ENCODE data around the gene ROPN1L. TPM values are rescaled to one million over a fixed set of nuclear protein-coding genes. Genes with fewer than 3 reads are reported as not detected.

The ROPN1L gene
- polyA plus RNA-seq, 1 experiment = 0.54 TPM

- no peaks in the 10 kb centered on the region for H3K36me3 ChIP-seq (ENCODE audit: control insufficient read depth, insufficient read depth, low read length)
- H3K4me3 ChIP-seq (ENCODE audit: low read depth, low read length) = no peak overlapping the region
- ChIA-PET POLR2A (no interaction called here), CTCF (interaction anchor here (0.7 to 10.0 kb wide), 6 partner anchors 9 to 181 kb away, joined by 3 to 145 read pairs (median 4); no protein-coding TSS in a partner anchor)
- no peaks in the 10 kb centered on the region; the same call in 1 of the 2 replicates for H3K27me3 ChIP-seq (ENCODE audit: control insufficient read depth, insufficient read depth, low read length)
- TF ChIP-seq CTCF (IDR thresholded peaks at IDR 0.05; ENCODE audit: insufficient read depth, low read depth, low read length) = no peak
- DNase-seq (ENCODE audit: low read depth) = no peak
Observed at GRCh38 chr5:10456583-10457420, 15.1 kb downstream of the ROPN1L start.

- no peak for DNase-seq (ENCODE audit: low read depth)
- ChIA-PET CTCF (interaction anchor here (1.0 to 10.0 kb wide), 5 partner anchors 8 to 178 kb away, joined by 3 to 145 read pairs (median 3); no protein-coding TSS in a partner anchor), POLR2A (no interaction called here)
- H3K27me3 ChIP-seq (ENCODE audit: control insufficient read depth, insufficient read depth, low read length) = no peaks in the 10 kb centered on the region; the same call in 1 of the 2 replicates
- no peak for TF ChIP-seq CTCF (IDR thresholded peaks at IDR 0.05; ENCODE audit: insufficient read depth, low read depth, low read length)
- H3K4me3 ChIP-seq (ENCODE audit: low read depth, low read length) = no peak overlapping the region
- no peaks in the 10 kb centered on the region for H3K36me3 ChIP-seq (ENCODE audit: control insufficient read depth, insufficient read depth, low read length)
Observed at GRCh38 chr5:10457682-10458574, 16.2 kb downstream of the ROPN1L start.

GRCh38 chr5:10459080-10460055 is 17.7 kb downstream of the ROPN1L start:
- POLR2A ChIA-PET = no interaction called here
- Histone ChIP-seq H3K27me3 (ENCODE audit: control insufficient read depth, insufficient read depth, low read length) (no peaks in the 10 kb centered on the region; the same call in 1 of the 2 replicates), H3K36me3 (ENCODE audit: control insufficient read depth, insufficient read depth, low read length) (no peaks in the 10 kb centered on the region), H3K4me3 (ENCODE audit: low read depth, low read length) (no peak overlapping the region)
- CTCF ChIA-PET = interaction anchor here (1.0 to 10.0 kb wide), 4 partner anchors 107 to 231 kb away, joined by 3 to 145 read pairs (median 6); no protein-coding TSS in a partner anchor
- TF ChIP-seq CTCF (IDR thresholded peaks at IDR 0.05; ENCODE audit: insufficient read depth, low read depth, low read length) = no peak
- no peak for DNase-seq (ENCODE audit: low read depth)

GRCh38 chr5:10460252-10460906 is 18.7 kb downstream of the ROPN1L start:
- no peak for DNase-seq (ENCODE audit: low read depth)
- no peaks in the 10 kb centered on the region for H3K36me3 ChIP-seq (ENCODE audit: control insufficient read depth, insufficient read depth, low read length)
- TF ChIP-seq CTCF (IDR thresholded peaks at IDR 0.05; ENCODE audit: insufficient read depth, low read depth, low read length) = no peak
- POLR2A ChIA-PET = no interaction called here
- H3K27me3 ChIP-seq (ENCODE audit: control insufficient read depth, insufficient read depth, low read length) = no peaks in the 10 kb centered on the region; the same call in 1 of the 2 replicates
- H3K4me3 ChIP-seq (ENCODE audit: low read depth, low read length) = no peak overlapping the region
- CTCF ChIA-PET = interaction anchor here (1.0 to 1.3 kb wide), 3 partner anchors 106 to 230 kb away, joined by 3 to 8 read pairs (median 3); no protein-coding TSS in a partner anchor

All from BJ (cell line).